Measurements from ENCODE around the gene NAGPA. TPM values are rescaled to one million over a fixed set of nuclear protein-coding genes. Genes with fewer than 3 reads are reported as not detected.

The NAGPA gene
- total and polyA plus RNA-seq, 10 of the 15 experiments (the other 5 are each of a cell fraction or from before 2014, with no cell fraction given): 0.03 to 11.6 (median 6.6) TPM

DNA sequence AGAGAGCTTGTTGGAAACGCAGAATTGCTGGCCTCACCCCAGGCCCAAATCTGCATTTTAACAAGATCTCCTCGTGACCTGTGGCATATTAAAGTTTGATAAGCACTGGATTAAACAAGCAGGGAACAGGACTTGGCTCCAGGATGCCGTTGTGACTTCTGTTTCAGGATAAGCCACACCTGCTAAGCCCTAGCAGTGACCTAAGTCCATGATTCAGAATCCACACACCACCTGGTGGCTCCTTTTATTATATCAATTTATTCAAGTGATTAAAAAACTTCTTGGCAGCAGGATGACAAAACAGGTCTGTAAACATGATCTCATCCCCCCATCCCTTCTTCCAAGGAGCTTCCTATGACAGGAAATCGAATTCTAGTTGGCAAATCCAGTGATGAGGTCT is 9.1 kb downstream of the NAGPA start (continued):
- TF ChIP-seq LARP7 (IDR thresholded peaks at IDR 0.05): no peak
- TF ChIP-seq BRCA1 (IDR thresholded peaks at IDR 0.05; ENCODE audit: low read depth, low read length): no peak
- TF ChIP-seq, protein P1, sequence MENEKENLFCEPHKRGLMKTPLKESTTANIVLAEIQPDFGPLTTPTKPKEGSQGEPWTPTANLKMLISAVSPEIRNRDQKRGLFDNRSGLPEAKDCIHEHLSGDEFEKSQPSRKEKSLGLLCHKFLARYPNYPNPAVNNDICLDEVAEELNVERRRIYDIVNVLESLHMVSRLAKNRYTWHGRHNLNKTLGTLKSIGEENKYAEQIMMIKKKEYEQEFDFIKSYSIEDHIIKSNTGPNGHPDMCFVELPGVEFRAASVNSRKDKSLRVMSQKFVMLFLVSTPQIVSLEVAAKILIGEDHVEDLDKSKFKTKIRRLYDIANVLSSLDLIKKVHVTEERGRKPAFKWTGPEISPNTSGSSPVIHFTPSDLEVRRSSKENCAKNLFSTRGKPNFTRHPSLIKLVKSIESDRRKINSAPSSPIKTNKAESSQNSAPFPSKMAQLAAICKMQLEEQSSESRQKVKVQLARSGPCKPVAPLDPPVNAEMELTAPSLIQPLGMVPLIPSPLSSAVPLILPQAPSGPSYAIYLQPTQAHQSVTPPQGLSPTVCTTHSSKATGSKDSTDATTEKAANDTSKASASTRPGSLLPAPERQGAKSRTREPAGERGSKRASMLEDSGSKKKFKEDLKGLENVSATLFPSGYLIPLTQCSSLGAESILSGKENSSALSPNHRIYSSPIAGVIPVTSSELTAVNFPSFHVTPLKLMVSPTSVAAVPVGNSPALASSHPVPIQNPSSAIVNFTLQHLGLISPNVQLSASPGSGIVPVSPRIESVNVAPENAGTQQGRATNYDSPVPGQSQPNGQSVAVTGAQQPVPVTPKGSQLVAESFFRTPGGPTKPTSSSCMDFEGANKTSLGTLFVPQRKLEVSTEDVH (IDR thresholded peaks at IDR 0.05; ENCODE audit: low read depth, partially characterized antibody): no peak
- TF ChIP-seq SMARCA5 (IDR thresholded peaks at IDR 0.05): no peak
- TF ChIP-seq, protein P2, sequence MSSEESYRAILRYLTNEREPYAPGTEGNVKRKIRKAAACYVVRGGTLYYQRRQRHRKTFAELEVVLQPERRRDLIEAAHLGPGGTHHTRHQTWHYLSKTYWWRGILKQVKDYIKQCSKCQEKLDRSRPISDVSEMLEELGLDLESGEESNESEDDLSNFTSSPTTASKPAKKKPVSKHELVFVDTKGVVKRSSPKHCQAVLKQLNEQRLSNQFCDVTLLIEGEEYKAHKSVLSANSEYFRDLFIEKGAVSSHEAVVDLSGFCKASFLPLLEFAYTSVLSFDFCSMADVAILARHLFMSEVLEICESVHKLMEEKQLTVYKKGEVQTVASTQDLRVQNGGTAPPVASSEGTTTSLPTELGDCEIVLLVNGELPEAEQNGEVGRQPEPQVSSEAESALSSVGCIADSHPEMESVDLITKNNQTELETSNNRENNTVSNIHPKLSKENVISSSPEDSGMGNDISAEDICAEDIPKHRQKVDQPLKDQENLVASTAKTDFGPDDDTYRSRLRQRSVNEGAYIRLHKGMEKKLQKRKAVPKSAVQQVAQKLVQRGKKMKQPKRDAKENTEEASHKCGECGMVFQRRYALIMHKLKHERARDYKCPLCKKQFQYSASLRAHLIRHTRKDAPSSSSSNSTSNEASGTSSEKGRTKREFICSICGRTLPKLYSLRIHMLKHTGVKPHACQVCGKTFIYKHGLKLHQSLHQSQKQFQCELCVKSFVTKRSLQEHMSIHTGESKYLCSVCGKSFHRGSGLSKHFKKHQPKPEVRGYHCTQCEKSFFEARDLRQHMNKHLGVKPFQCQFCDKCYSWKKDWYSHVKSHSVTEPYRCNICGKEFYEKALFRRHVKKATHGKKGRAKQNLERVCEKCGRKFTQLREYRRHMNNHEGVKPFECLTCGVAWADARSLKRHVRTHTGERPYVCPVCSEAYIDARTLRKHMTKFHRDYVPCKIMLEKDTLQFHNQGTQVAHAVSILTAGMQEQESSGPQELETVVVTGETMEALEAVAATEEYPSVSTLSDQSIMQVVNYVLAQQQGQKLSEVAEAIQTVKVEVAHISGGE (CRISPR knock-in tag; IDR thresholded peaks at IDR 0.05): no peak
- no peak for TF ChIP-seq MXI1 (IDR thresholded peaks at IDR 0.05; ENCODE audit: low read depth, low read length)

DNA sequence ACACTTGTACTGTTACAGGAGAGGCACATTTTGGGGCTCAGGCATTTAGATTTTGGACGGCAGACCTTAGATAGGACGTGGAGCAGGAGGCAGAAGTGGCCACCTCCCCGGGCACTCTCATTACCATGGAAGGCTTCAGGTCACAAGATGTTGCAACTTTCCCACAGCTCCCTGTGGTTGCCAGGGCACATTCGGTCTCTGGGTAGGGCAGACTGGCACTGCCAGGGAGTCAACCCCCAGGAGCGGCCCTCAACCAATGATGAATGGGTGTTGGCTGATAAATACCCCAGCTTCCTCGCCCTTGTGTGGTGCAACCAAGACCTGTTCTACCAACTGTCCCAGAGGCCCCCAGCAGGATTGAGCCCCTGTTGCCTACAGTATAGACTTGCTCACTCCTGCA is 11.2 kb downstream of the NAGPA start:
- Histone ChIP-seq H3K79me2 (ENCODE audit: control insufficient read depth, insufficient read depth, low read length) (no peaks in the 10 kb centered on the region), H3K4me1 (ENCODE audit: control insufficient read depth, insufficient read depth, low read length) (no peaks in the 10 kb centered on the region), H4K20me1 (ENCODE audit: control insufficient read depth, insufficient read depth) (no peaks in the 10 kb centered on the region), H3K27me3 (replicated peaks in 1 of 2; ENCODE audit: control insufficient read depth in 2 of 2, insufficient read depth in 2 of 2, low read length in 1 of 2) (no peaks in the 10 kb centered on the region), H3K27ac (ENCODE audit: control insufficient read depth, insufficient read depth) (no peak overlapping the region), H3K9ac (ENCODE audit: control insufficient read depth, insufficient read depth, low read length) (no peak overlapping the region), H3K36me3 (ENCODE audit: control insufficient read depth in 2 of 2, insufficient read depth in 2 of 2, low read length in 1 of 2) (no peaks in the 10 kb centered on the region), H3K4me3 (no peak overlapping the region), H3K9me3 (replicated peaks; ENCODE audit: control insufficient read depth, insufficient read depth, low read length) (no peaks in the 10 kb centered on the region), H2AFZ (ENCODE audit: control insufficient read depth, low read depth, low read length) (no peak overlapping the region), H3K4me2 (ENCODE audit: control insufficient read depth, insufficient read depth) (no peak overlapping the region)
- ATAC-seq (no peak), DNase-seq (ENCODE audit: low read depth, low spot score) (no peak), FAIRE-seq (no peak)
- intact Hi-C loops (cut with micrococcal nuclease; ENCODE audit: unreplicated experiment): no loop called here
- SMC1A ChIA-PET (ENCODE audit: uncharacterized antibody, unreplicated experiment): no interaction called here
- CTCF ChIA-PET: no interaction called here
- BruUV-seq (replicated peaks): no TSS peak
- POLR2A ChIA-PET: no interaction called here
- RAD21 ChIA-PET (ENCODE audit: unreplicated experiment): no interaction called here
- in situ Hi-C loops (cut with MboI): no loop called here
- 52% methylated on average over 6 of the region's 6 CpGs for WGBS (ENCODE audit: insufficient coverage, insufficient replicate concordance, low lambda C conversion rate, missing lambda C conversion rate)
- TF ChIP-seq, protein P3, sequence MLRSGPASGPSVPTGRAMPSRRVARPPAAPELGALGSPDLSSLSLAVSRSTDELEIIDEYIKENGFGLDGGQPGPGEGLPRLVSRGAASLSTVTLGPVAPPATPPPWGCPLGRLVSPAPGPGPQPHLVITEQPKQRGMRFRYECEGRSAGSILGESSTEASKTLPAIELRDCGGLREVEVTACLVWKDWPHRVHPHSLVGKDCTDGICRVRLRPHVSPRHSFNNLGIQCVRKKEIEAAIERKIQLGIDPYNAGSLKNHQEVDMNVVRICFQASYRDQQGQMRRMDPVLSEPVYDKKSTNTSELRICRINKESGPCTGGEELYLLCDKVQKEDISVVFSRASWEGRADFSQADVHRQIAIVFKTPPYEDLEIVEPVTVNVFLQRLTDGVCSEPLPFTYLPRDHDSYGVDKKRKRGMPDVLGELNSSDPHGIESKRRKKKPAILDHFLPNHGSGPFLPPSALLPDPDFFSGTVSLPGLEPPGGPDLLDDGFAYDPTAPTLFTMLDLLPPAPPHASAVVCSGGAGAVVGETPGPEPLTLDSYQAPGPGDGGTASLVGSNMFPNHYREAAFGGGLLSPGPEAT (IDR thresholded peaks at IDR 0.05; ENCODE audit: low read depth): no peak
- TF ChIP-seq GATAD2B (conservative IDR thresholded peaks at IDR 0.05; ENCODE audit: low read depth): no peak
- TF ChIP-seq STAT1 (conservative IDR thresholded peaks at IDR 0.05): no peak
- TF ChIP-seq, protein P4, sequence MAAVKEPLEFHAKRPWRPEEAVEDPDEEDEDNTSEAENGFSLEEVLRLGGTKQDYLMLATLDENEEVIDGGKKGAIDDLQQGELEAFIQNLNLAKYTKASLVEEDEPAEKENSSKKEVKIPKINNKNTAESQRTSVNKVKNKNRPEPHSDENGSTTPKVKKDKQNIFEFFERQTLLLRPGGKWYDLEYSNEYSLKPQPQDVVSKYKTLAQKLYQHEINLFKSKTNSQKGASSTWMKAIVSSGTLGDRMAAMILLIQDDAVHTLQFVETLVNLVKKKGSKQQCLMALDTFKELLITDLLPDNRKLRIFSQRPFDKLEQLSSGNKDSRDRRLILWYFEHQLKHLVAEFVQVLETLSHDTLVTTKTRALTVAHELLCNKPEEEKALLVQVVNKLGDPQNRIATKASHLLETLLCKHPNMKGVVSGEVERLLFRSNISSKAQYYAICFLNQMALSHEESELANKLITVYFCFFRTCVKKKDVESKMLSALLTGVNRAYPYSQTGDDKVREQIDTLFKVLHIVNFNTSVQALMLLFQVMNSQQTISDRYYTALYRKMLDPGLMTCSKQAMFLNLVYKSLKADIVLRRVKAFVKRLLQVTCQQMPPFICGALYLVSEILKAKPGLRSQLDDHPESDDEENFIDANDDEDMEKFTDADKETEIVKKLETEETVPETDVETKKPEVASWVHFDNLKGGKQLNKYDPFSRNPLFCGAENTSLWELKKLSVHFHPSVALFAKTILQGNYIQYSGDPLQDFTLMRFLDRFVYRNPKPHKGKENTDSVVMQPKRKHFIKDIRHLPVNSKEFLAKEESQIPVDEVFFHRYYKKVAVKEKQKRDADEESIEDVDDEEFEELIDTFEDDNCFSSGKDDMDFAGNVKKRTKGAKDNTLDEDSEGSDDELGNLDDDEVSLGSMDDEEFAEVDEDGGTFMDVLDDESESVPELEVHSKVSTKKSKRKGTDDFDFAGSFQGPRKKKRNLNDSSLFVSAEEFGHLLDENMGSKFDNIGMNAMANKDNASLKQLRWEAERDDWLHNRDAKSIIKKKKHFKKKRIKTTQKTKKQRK (IDR thresholded peaks at IDR 0.05; ENCODE audit: low read depth, low read length): no peak
- TF ChIP-seq, protein P5, sequence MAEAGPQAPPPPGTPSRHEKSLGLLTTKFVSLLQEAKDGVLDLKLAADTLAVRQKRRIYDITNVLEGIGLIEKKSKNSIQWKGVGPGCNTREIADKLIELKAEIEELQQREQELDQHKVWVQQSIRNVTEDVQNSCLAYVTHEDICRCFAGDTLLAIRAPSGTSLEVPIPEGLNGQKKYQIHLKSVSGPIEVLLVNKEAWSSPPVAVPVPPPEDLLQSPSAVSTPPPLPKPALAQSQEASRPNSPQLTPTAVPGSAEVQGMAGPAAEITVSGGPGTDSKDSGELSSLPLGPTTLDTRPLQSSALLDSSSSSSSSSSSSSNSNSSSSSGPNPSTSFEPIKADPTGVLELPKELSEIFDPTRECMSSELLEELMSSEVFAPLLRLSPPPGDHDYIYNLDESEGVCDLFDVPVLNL (IDR thresholded peaks at IDR 0.05; ENCODE audit: low read depth, low read length): no peak

Measured in GM12878 (cell line).